Activated naive CD4-positive, alpha-beta T cell treated with anti-CD3 and anti-CD28 coated beads, Interleukin-2, amount 50 U/mL, for 72 hours (primary cell): ENCODE measurements around the gene CCDC85C. TPM values are rescaled to one million over a fixed set of nuclear protein-coding genes. Genes with fewer than 3 reads are reported as not detected.

Experiments used
- ATAC-seq, 2 donors: fragments of 150-1000 bp; cut with Tn5 transposase; 2 replicates each; pipeline ENCODE4 v1.10.0; 2021; ENCODE audit warnings: mild to moderate bottlenecking in 2 of 2, moderate library complexity in 2 of 2
- DNase-seq, 2 donors: peaks; one replicate each; pipeline ENCODE4 v3.0.0; 2021 to 2022; ENCODE audit warnings: low spot score in 2 of 2
- H3K27ac Mint-ChIP-seq, 2 donors: one replicate each; pipeline ENCODE4 v1.8.0; 2022; ENCODE audit warnings: mild to moderate bottlenecking in 2 of 2, mixed read lengths in 2 of 2
- H3K36me3 Mint-ChIP-seq, 2 donors: one replicate each; pipeline ENCODE4 v1.8.0; 2022; ENCODE audit warnings: mixed read lengths in 2 of 2
- H3K9me3 Mint-ChIP-seq, 2 donors: one replicate each; pipeline ENCODE4 v1.8.0; 2022; ENCODE audit warnings: mixed read lengths in 2 of 2
- total RNA-seq, 2 donors: library from RNA; stranded (reverse); gene quantifications; one replicate each; pipeline ENCODE4 v1.2.3, GENCODE V29; 2022

CCDC85C gene
- total RNA-seq, 2 donors from 2014 or later: 5.1 to 8.4 TPM

GRCh38 chr14:99460793-99461192 lies 143.2 kb downstream of the CCDC85C start:
- Mint-ChIP-seq H3K27ac (no peak overlapping the region), H3K9me3 (no peaks in the 10 kb centered on the region), H3K36me3 (peaks cover 6 to 24% of the 10 kb centered on the region in 2 donors)
- no peak for ATAC-seq
- no peak for DNase-seq

DNA sequence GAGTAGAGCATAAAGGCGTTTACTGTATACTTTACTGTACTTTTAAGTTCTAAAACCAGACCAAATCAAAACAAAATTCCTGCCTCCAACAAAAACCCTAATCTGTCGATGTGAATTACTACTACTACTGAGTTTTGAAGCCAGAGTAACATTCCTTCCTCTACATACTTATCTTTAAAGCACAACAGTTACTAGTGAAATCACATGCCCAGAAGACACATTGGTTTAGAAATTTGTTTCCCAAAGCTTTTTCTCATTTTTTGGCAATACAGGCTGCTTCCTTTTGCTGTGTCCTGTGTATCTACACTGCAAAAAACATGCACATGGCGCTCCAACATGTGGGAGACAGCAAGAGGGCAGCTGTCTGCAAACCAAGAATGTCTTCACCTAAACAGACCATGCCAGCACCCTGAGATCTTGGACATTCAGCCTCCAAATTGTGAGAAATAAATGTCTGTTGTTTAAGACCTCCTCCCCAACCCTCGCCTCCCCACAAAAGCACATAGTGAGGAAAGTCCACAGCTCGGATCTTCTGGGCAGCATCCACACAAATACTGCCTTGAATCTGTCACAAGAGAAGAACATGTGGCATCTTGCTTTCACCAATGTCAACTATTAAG lies 144.4 kb downstream of the CCDC85C start:
- Mint-ChIP-seq H3K36me3 (peaks cover 6 to 24% of the 10 kb centered on the region in 2 donors), H3K9me3 (no peaks in the 10 kb centered on the region), H3K27ac (no peak overlapping the region)
- ATAC-seq (no peak), DNase-seq (no peak)

GRCh38 chr14:99454246-99454645 lies 149.8 kb downstream of the CCDC85C start:
- DNase-seq (no peak), ATAC-seq (no peak)
- Mint-ChIP-seq H3K27ac (no peak overlapping the region), H3K9me3 (no peaks in the 10 kb centered on the region), H3K36me3 (peaks cover 6 to 9% of the 10 kb centered on the region in 2 donors)

GRCh38 chr14:99452968-99453367 lies 151.0 kb downstream of the CCDC85C start:
- Mint-ChIP-seq H3K36me3 (peaks cover 6 to 9% of the 10 kb centered on the region in 2 donors), H3K27ac (no peak overlapping the region), H3K9me3 (no peaks in the 10 kb centered on the region)
- DNase-seq (no peak), ATAC-seq (no peak)

GRCh38 chr14:99451234-99451633 lies 152.8 kb downstream of the CCDC85C start:
- H3K27ac Mint-ChIP-seq: no peak overlapping the region
- DNase-seq: no peak
- H3K36me3 Mint-ChIP-seq: peaks cover 5 to 7% of the 10 kb centered on the region in 2 donors
- no peak for ATAC-seq
- H3K9me3 Mint-ChIP-seq: no peaks in the 10 kb centered on the region

DNA sequence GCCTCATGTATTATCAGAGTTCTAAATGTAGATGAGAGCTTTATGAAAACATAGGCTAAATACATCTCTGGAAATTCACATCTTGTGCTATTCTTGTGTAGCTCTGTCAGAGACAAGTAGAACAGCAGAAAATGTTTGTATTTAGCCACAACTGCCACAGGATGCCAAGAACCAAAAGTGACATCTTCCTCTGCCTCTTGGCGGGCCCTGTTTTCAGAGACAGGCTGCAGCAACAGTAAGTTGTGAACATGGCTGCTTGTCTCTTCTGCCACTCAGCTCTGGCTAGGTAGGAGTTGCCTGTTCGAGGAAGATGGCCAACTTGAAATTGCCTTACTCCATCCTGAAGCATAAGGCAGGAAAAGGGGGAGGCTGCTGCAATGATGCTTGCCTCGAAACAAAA lies 153.7 kb downstream of the CCDC85C start:
- Mint-ChIP-seq H3K27ac (no peak overlapping the region), H3K36me3 (peaks cover 5 to 7% of the 10 kb centered on the region in 2 donors), H3K9me3 (no peaks in the 10 kb centered on the region)
- DNase-seq (no peak), ATAC-seq (no peak)

Other genes with a start within 250 kb of the CCDC85C start
- gene SETD3, start 123.3 kb downstream of the CCDC85C start, total RNA-seq: 10 to 100 TPM; 42.3 to 49.8 TPM
- 10 to 100 TPM; 86.8 to 90.8 TPM for gene CCNK, start 122.8 kb downstream of the CCDC85C start, total RNA-seq
- gene HHIPL1, start 40.9 kb upstream of the CCDC85C start, total RNA-seq: under 1 TPM; 0.16 to 0.32 TPM
- gene CYP46A1, start 80.1 kb upstream of the CCDC85C start, total RNA-seq: under 1 TPM; 0.14 to 0.21 TPM
- gene EML1, start 189.2 kb upstream of the CCDC85C start, total RNA-seq: 1 to 10 TPM in 1 of 2 donors, not detected in 1; 2.2 TPM